Activated CD4-positive, alpha-beta memory T cell treated with anti-CD3 and anti-CD28 coated beads for 36 hours (primary cell): ENCODE measurements around the gene TSPAN15. TPM values are rescaled to one million over a fixed set of nuclear protein-coding genes. Genes with fewer than 3 reads are reported as not detected.

Experiments used
- CTCF ChIA-PET: fragments of 350-600 bp; sonication (Branson Sonifier 250); formaldehyde crosslinking; loops from one replicate; lab custom pipeline; 2021; ENCODE audit warnings: antibody characterized with exemption, inconsistent platforms; lab: Charles Lee
- POLR2A ChIA-PET: fragments of 350-600 bp; sonication (Branson Sonifier 250); formaldehyde crosslinking; loops from one replicate; lab custom pipeline; 2021; ENCODE audit warnings: antibody characterized with exemption; lab: Charles Lee
- DNase-seq: peaks from one replicate; pipeline ENCODE4 v3.0.0-alpha.2; 2020
- H3K27ac Mint-ChIP-seq: one replicate; pipeline ENCODE4 v1.8.0; 2021; ENCODE audit warnings: mixed read lengths
- H3K27me3 Mint-ChIP-seq: one replicate; pipeline ENCODE4 v1.8.0; 2021; ENCODE audit warnings: mixed read lengths
- H3K36me3 Mint-ChIP-seq: one replicate; pipeline ENCODE4 v1.8.0; 2021; ENCODE audit warnings: mixed read lengths
- H3K4me1 Mint-ChIP-seq: one replicate; pipeline ENCODE4 v1.8.0; 2021; ENCODE audit warnings: low read depth, mixed read lengths
- H3K4me3 Mint-ChIP-seq: one replicate; pipeline ENCODE4 v1.8.0; 2021; ENCODE audit warnings: mild to moderate bottlenecking, mixed read lengths
- H3K9me3 Mint-ChIP-seq: one replicate; pipeline ENCODE4 v1.8.0; 2021; ENCODE audit warnings: mixed read lengths
- intact Hi-C: fragments of 100-400 bp; cut with micrococcal nuclease; formaldehyde crosslinking; loops from one replicate; pipeline ENCODE4 v1.15.1; 2023
- total RNA-seq, 2 experiments: library from RNA; stranded (reverse); gene quantifications; one replicate each; pipeline ENCODE4 v1.2.3, GENCODE V29; 2021

The TSPAN15 gene
- total RNA-seq, 2 experiments from 2014 or later = 2.5 to 3.1 TPM

DNA sequence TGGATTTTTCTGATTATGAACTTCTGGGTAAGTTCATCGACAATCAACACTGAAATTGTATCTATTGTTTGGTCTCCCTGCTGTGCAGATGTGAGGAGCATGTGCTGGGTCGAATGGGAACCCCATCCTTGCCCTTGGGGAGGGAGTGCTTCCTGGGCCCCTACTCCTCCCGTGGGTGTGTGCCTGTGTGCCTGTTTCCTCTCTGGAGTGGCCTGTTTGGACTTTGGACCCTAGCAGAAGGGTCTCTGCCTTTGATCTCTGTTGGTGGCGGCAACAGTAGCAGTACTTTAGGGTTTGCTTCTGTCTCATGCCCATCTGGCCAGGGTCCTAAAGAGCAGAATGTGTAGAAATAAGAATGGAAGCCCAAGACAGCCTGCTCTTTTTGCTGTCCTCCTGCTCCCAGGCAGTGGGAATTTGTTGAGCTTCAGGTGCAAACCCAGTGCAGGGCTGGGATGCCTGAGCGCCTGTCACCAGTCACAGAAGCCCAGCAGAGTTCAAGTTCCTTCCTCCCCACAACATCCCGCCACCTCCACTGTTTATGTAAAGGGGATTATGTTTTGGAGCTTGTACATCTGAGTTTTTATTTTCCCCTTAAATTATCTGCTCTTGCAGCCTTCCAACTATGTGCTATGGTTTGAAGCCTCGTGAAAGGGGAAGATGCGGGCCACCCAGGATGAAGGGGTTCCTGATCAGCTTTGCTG is 33.1 kb upstream of the TSPAN15 start:
- DNase-seq = no peak
- ChIA-PET POLR2A (no interaction called here), CTCF (interaction anchor here (0.7 to 2.1 kb wide), 3 partner anchors 13 to 97 kb away, joined by 3 to 7 read pairs (median 3); no protein-coding TSS in a partner anchor)
- Mint-ChIP-seq H3K36me3 (no peaks in the 10 kb centered on the region), H3K27me3 (peaks cover under 1% of the 10 kb centered on the region), H3K4me3 (no peak overlapping the region), H3K4me1 (peaks cover 7% of the 10 kb centered on the region), H3K27ac (no peak overlapping the region), H3K9me3 (no peaks in the 10 kb centered on the region)
- intact Hi-C loops = no loop called here

DNA sequence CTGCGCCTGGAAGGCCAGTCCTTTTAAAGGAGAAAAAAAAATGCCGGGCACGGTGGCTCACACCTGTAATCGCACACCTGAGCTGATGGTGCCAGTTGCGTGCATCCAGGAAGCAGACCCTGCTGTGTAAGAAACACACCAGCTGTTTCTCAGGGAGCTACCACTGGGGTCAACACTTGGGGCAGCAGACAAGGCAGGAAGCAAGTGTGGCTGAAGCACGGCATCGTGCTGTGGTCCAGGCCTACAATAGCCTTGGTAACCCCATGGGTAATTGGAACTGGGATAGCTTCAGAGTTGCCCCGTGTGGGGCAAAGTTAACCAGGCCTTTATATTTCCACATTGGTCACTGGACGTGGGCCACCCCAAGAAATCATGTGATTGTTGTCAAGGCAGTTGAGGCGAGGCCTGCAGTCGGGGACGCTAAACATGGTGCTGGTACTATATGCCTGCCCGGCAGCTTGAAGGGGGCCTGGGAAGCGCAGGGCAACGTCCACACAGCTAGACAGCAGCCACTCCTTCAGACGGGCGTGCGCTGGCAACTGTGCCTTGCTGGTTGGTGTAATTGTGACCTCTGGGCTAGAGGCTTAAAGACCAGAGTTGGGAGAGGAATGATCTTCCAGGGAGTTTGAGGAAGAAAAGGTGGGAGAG is 32.0 kb upstream of the TSPAN15 start:
- DNase-seq = no peak
- Mint-ChIP-seq H3K27me3 (no peaks in the 10 kb centered on the region), H3K4me3 (no peak overlapping the region), H3K4me1 (peaks cover 15% of the 10 kb centered on the region), H3K27ac (no peak overlapping the region), H3K9me3 (no peaks in the 10 kb centered on the region), H3K36me3 (no peaks in the 10 kb centered on the region)
- POLR2A ChIA-PET = no interaction called here
- intact Hi-C loops = no loop called here
- CTCF ChIA-PET = interaction anchor here (0.7 to 1.0 kb wide), 2 partner anchors 11 to 30 kb away, joined by 3 read pairs; no protein-coding TSS in a partner anchor

DNA sequence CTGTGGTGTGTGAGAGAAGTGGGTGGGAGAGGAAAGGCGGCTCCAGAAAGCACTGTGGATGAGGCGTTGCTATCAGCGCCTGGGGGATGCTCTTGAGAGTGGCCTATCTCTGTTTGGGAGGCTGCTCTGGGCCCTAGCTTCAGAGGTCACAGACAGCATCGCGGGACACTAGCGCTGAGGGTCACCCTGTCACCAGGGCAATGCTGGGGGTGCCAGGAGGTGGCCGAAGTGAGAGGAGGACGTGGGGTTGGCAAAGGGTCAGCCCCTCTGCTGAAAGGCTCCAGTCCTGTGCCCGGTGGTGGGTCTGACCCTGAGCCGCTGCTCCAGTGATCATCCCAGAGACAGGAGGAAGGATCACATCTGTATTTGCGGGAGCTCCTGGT is 31.5 kb upstream of the TSPAN15 start:
- Mint-ChIP-seq H3K27me3 (no peaks in the 10 kb centered on the region), H3K9me3 (no peaks in the 10 kb centered on the region), H3K4me3 (no peak overlapping the region), H3K36me3 (no peaks in the 10 kb centered on the region), H3K27ac (no peak overlapping the region), H3K4me1 (peaks cover 18% of the 10 kb centered on the region)
- ChIA-PET POLR2A (no interaction called here), CTCF (interaction anchor here (1.0 kb wide), 1 partner anchor 11 kb away, joined by 3 read pairs; no protein-coding TSS in a partner anchor)
- no peak for DNase-seq
- intact Hi-C loops = no loop called here

DNA sequence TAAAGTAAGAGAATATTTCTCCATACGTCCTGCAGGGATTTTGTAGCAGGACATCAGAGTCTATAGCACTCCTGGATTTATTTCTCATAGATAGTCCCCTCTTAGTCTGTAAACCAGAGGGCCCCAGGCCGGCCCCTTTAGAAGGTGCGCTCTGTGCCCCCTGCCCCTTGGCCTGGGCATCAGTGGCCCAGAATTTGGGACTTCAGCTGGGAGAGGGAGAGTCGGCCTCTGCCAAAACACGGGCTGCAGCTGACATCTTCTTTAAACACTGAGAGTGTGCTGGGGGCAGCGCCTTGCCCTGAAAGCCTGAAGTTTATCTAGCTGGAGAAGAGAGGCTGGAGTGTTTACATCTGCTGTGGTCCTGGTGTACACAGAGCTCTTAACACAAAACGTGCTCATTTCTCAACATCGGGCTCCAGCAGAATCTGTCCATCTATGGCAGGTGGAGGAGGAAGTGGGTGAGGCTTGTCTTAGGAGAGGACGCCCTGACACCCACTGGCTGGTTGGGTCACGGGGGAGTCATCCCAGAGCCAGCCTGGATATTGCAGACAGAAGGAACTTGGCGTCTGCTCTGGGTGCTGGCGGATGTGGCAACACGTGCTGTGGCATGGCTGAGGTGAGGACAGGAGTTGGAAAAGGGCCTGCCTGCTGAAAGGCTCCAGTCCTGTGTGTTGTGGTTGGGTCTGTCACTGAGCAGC is 29.5 kb upstream of the TSPAN15 start:
- no peaks in the 10 kb centered on the region for H3K36me3 Mint-ChIP-seq
- peaks cover 38% of the 10 kb centered on the region for H3K4me1 Mint-ChIP-seq
- ChIA-PET POLR2A (no interaction called here), CTCF (interaction anchor here (1.0 kb wide), 1 partner anchor 11 kb away, joined by 3 read pairs; no protein-coding TSS in a partner anchor)
- H3K9me3 Mint-ChIP-seq = no peaks in the 10 kb centered on the region
- no peaks in the 10 kb centered on the region for H3K27me3 Mint-ChIP-seq
- H3K4me3 Mint-ChIP-seq = no peak overlapping the region
- intact Hi-C loops = no loop called here
- H3K27ac Mint-ChIP-seq = no peak overlapping the region
- no peak for DNase-seq

DNA sequence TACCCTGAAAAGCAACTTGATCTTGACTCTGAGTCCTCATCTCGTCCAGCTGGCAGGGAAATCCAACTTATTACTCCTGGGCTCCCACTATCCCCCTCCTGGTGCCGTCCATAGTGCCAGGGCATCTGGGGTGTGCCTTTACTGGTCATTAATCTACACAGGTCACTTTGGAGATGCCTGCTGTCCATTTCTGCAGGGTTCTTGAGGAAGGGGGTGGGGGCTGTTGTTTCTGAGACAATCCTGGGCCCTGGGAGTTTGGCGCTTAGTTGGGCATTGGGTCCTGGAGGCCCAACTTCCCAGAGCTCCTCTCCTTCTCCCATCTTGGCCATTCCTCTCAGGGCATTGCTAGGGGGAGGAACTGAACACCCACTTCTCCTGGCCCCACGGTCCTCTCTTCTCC is 28.6 kb upstream of the TSPAN15 start:
- intact Hi-C loops = no loop called here
- DNase-seq = no peak
- H3K36me3 Mint-ChIP-seq = no peaks in the 10 kb centered on the region
- no peaks in the 10 kb centered on the region for H3K9me3 Mint-ChIP-seq
- ChIA-PET CTCF (no interaction called here), POLR2A (no interaction called here)
- H3K27ac Mint-ChIP-seq = no peak overlapping the region
- peaks cover 46% of the 10 kb centered on the region for H3K4me1 Mint-ChIP-seq
- no peak overlapping the region for H3K4me3 Mint-ChIP-seq
- H3K27me3 Mint-ChIP-seq = no peaks in the 10 kb centered on the region

DNA sequence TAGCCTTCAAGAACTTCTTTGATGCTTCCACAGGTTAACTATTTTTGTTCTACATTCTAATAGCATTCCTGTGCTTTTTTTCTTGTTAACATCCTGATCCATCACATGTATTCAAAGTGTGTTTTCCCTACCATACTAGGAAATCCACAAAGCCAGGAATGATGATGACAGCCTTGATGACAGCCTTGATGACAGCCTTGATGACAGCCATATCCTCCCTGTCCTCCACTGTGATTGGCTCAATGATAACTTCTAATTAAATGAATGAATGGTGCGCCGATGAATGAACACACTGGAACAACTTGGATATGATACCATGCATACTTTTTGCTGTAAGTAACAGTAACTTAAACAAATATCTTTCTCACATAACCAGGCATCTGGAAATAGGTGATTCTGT is 26.2 kb upstream of the TSPAN15 start:
- Mint-ChIP-seq H3K36me3 (no peaks in the 10 kb centered on the region), H3K27ac (no peak overlapping the region), H3K9me3 (no peaks in the 10 kb centered on the region), H3K27me3 (no peaks in the 10 kb centered on the region), H3K4me3 (no peak overlapping the region), H3K4me1 (peaks cover 49% of the 10 kb centered on the region)
- ChIA-PET CTCF (interaction anchor here (0.7 to 3.1 kb wide), 5 partner anchors 8 to 84 kb away, joined by 3 to 15 read pairs (median 5); partner anchors contain the start of gene TACR2), POLR2A (no interaction called here)
- no peak for DNase-seq
- intact Hi-C loops = loop anchor here (2.0 to 5.0 kb wide), 2 partner anchors 16 to 207 kb away; partner anchors contain the start of gene FAM241B

DNA sequence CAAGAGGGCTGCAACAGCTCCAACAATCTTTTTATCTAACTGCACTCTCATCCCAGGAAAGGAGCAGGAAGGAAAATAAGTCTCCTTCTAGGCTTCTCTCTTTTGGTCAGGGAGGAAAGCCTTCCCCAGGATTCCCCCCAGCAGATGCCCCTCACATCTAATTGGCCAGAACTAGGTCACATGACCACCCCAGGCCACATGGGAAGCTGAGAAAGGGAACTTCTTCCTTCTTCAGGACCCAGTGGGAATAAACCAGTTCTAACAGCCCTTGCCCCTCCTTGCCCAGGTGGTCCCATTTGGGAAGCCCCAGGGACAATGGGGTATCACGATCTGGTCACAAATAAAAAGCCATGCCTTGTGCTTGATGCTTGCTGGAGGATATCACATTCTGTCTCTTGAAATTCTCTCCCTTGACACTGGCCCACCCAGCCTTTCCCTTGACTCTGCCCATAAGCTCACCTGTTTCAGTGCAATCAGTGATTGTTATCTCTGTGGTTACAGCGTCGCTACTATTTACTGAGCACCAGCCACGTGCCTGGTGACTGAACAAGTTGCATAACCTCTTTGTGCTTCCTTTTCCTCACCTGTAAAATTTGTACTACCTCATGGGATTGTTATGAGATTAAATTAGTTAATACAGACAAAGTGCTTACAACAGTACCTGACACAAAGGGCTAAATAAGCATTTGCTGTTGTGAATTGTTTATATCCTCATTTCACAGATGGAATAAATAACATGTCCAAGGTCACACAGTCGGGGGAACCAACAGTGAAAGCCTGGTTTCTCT is 25.6 kb upstream of the TSPAN15 start:
- H3K27me3 Mint-ChIP-seq = no peaks in the 10 kb centered on the region
- H3K4me3 Mint-ChIP-seq = no peak overlapping the region
- CTCF ChIA-PET = interaction anchor here (0.7 to 3.1 kb wide), 7 partner anchors 9 to 83 kb away, joined by 3 to 15 read pairs (median 5); partner anchors contain the start of gene TACR2
- intact Hi-C loops = loop anchor here (2.0 to 5.0 kb wide), 2 partner anchors 17 to 207 kb away; partner anchors contain the start of gene FAM241B
- peaks cover 49% of the 10 kb centered on the region for H3K4me1 Mint-ChIP-seq
- H3K9me3 Mint-ChIP-seq = no peaks in the 10 kb centered on the region
- no peaks in the 10 kb centered on the region for H3K36me3 Mint-ChIP-seq
- H3K27ac Mint-ChIP-seq = peak overlapping the region; percentile 54
- POLR2A ChIA-PET = no interaction called here
- DNase-seq = peak; percentile 35

DNA sequence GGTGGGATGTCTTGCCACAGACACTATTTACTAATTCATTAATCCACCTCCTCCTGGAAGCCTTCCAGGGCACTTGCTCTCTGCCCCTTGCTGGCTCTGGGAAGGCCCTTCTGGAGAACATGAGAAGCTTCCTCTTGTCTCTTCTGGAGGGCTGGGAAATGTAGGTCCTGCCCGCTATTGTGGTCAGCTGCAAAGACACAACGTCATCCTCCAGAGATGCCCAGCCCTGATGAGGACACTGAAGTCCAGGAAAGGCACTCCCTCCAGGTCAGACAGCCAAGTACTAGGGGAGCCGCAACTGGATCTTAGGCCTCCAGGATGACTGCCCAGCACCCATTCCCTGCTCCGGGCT is 24.9 kb upstream of the TSPAN15 start:
- H3K4me1 Mint-ChIP-seq = peaks cover 49% of the 10 kb centered on the region
- CTCF ChIA-PET = interaction anchor here (0.6 to 3.1 kb wide), 7 partner anchors 18 to 95 kb away, joined by 3 to 15 read pairs (median 5); no protein-coding TSS in a partner anchor
- no peak for DNase-seq
- H3K9me3 Mint-ChIP-seq = no peaks in the 10 kb centered on the region
- intact Hi-C loops = loop anchor here (5.0 kb wide), 1 partner anchor 206 kb away; the partner anchor contains the start of gene FAM241B
- no peak overlapping the region for H3K27ac Mint-ChIP-seq
- no peak overlapping the region for H3K4me3 Mint-ChIP-seq
- no peaks in the 10 kb centered on the region for H3K36me3 Mint-ChIP-seq
- H3K27me3 Mint-ChIP-seq = no peaks in the 10 kb centered on the region
- POLR2A ChIA-PET = no interaction called here

DNA sequence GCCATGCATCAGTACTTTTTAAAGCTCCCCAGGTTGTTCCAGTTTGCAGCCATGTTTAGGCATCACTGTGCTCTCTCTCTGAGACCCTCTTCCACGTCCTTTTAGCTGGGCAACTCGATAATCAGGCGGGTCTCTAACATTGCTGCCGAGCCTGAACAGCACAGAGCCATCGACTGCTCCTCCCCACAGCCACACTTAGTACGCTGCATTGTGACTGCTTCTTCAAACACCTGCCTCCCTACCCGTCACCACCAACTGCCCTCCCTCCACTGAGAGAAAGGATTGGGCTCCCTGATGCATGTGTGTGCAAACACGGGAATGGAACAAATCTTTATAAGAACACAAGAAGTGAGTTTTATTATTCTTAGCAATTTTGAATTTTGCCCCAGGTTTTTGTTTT is 23.1 kb upstream of the TSPAN15 start:
- peaks cover 42% of the 10 kb centered on the region for H3K4me1 Mint-ChIP-seq
- POLR2A ChIA-PET = no interaction called here
- H3K27me3 Mint-ChIP-seq = no peaks in the 10 kb centered on the region
- DNase-seq = no peak
- CTCF ChIA-PET = interaction anchor here (0.7 to 3.1 kb wide), 4 partner anchors 20 to 210 kb away, joined by 3 to 15 read pairs (median 4); no protein-coding TSS in a partner anchor
- no peaks in the 10 kb centered on the region for H3K9me3 Mint-ChIP-seq
- H3K36me3 Mint-ChIP-seq = no peaks in the 10 kb centered on the region
- intact Hi-C loops = loop anchor here (5.0 kb wide), 1 partner anchor 204 kb away; the partner anchor contains the start of gene FAM241B
- H3K27ac Mint-ChIP-seq = peak overlapping the region; percentile 33
- H3K4me3 Mint-ChIP-seq = no peak overlapping the region

DNA sequence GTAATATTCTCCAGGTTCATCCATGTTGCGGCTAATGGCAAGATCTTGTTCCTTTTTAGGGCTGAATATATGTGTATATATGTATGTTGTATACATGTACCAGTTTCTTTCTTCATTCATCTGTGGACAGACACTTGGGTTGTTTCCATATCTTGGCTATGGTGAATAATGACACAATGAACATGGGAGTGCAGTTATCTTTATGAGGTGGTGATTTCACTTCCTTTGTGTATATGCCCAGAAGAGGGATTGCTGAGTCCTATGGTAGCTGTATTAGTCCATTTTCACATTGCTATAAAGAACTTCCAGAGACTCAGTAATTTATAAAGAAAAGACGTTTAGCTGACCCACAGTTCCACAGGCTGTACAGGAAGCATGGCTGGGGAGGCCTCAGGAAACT is 17.1 kb upstream of the TSPAN15 start:
- peaks cover 4% of the 10 kb centered on the region for H3K27me3 Mint-ChIP-seq
- H3K4me1 Mint-ChIP-seq = no peaks in the 10 kb centered on the region
- H3K27ac Mint-ChIP-seq = no peak overlapping the region
- CTCF ChIA-PET = interaction anchor here (1.1 to 1.4 kb wide), 2 partner anchors 8 to 203 kb away, joined by 3 read pairs; no protein-coding TSS in a partner anchor
- H3K36me3 Mint-ChIP-seq = no peaks in the 10 kb centered on the region
- POLR2A ChIA-PET = no interaction called here
- intact Hi-C loops = no loop called here
- H3K9me3 Mint-ChIP-seq = no peaks in the 10 kb centered on the region
- no peak overlapping the region for H3K4me3 Mint-ChIP-seq
- DNase-seq = no peak

DNA sequence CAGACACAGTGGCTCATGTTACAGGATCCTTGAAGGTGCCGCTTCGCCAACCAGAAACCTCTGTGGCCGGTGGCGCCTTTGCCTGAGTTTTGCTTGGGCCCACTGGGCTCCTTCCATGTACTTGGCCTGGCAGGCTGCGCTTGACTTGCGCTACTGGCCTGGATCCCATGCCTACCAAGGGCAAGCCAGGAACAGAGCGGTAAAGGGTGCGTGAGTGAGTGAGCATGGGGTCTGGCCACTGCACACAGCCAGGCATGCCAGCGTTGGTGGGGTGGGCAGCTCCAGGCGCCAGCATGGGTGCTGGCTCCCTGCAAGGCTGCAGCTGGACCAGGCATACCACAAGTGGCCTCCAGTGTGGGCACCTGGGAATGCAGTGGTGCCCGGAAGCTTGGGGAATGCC is 16.3 kb upstream of the TSPAN15 start:
- Mint-ChIP-seq H3K27me3 (peaks cover 4% of the 10 kb centered on the region), H3K9me3 (no peaks in the 10 kb centered on the region), H3K4me1 (no peaks in the 10 kb centered on the region), H3K27ac (no peak overlapping the region), H3K4me3 (no peak overlapping the region), H3K36me3 (no peaks in the 10 kb centered on the region)
- ChIA-PET CTCF (no interaction called here), POLR2A (no interaction called here)
- no peak for DNase-seq
- intact Hi-C loops = no loop called here
